OCI-LY1 (cell line): ENCODE measurements around the gene KLHL6.
A peak's percentile ranks its signal among the peaks of the same experiment; 100 is the strongest.

Experiments used
- H2AFZ ChIP-seq: fragments of 200-600 bp; sonication (generic), shearing (Covaris generic); 2 replicates; pipeline ENCODE4 v1.6.0; 2014; ENCODE audit warnings: antibody characterized with exemption, mild to moderate bottlenecking, low read length
- H3F3A ChIP-seq: fragments of 200-600 bp; sonication (generic), shearing (Covaris generic); 2 replicates; pipeline ENCODE4 v1.6.0; 2014; ENCODE audit warnings: mild to moderate bottlenecking, antibody characterized with exemption, low read length, moderate library complexity; ENCODE audit not compliant: insufficient read depth
- H3K27ac ChIP-seq: fragments of 200-600 bp; sonication (generic); 2 replicates; pipeline ENCODE4 v1.5.1; 2014; ENCODE audit warnings: low read length, mixed run types, mild to moderate bottlenecking, low read depth; ENCODE audit not compliant: poor library complexity, severe bottlenecking
- H3K27me3 ChIP-seq: fragments of 200-600 bp; sonication (generic); 2 replicates; pipeline ENCODE4 v1.6.0; 2014; ENCODE audit warnings: antibody characterized with exemption, mild to moderate bottlenecking, low read length, moderate library complexity; ENCODE audit not compliant: insufficient read depth
- H3K36me3 ChIP-seq: fragments of 200-600 bp; sonication (generic); 2 replicates; pipeline ENCODE4 v1.6.1; 2014; ENCODE audit warnings: mild to moderate bottlenecking, antibody characterized with exemption, low read length, moderate library complexity, mixed read lengths; ENCODE audit not compliant: insufficient read depth
- H3K4me1 ChIP-seq: fragments of 200-600 bp; sonication (generic); 2 replicates; pipeline ENCODE4 v1.5.1; 2014; ENCODE audit warnings: mild to moderate bottlenecking, low read length, moderate library complexity; ENCODE audit not compliant: insufficient read depth, severe bottlenecking
- H3K4me2 ChIP-seq: fragments of 200-600 bp; sonication (generic), shearing (Covaris generic); 2 replicates; pipeline ENCODE4 v1.6.1; 2014; ENCODE audit warnings: low read length
- H3K4me3 ChIP-seq: fragments of 200-600 bp; sonication (generic); 2 replicates; pipeline ENCODE4 v1.5.1; 2014; ENCODE audit warnings: low read length, low read depth, mild to moderate bottlenecking, mixed read lengths; ENCODE audit not compliant: poor library complexity, severe bottlenecking
- H3K79me2 ChIP-seq: fragments of 200-600 bp; shearing (Covaris generic); 2 replicates; pipeline ENCODE4 v1.6.1; 2016; ENCODE audit warnings: mixed run types, low read length, mixed read lengths; ENCODE audit not compliant: insufficient read depth
- H3K9ac ChIP-seq: fragments of 200-600 bp; sonication (generic), shearing (Covaris generic); 2 replicates; pipeline ENCODE4 v1.6.1; 2014; ENCODE audit warnings: mild to moderate bottlenecking, low read length, mixed read lengths
- H3K9me2 ChIP-seq: fragments of 200-600 bp; sonication (generic), shearing (Covaris generic); 2 replicates; pipeline ENCODE4 v1.6.1; 2014; ENCODE audit warnings: low read depth, mild to moderate bottlenecking, low read length, mixed read lengths
- H3K9me3 ChIP-seq: fragments of 200-600 bp; shearing (Covaris generic); 2 replicates; pipeline ENCODE4 v1.6.1; 2014; ENCODE audit warnings: low read length, mixed read lengths
- H4K20me1 ChIP-seq: fragments of 200-600 bp; sonication (generic), shearing (Covaris generic); 2 replicates; pipeline ENCODE4 v1.6.0; 2016; ENCODE audit warnings: mild to moderate bottlenecking, low read length; ENCODE audit not compliant: insufficient read depth
- EZH2 ChIP-seq: fragments of 200-600 bp; sonication (generic), shearing (Covaris generic); IDR thresholded peaks from 2 replicates; pipeline ENCODE4 v1.8.0; 2017; ENCODE audit warnings: borderline replicate concordance, mixed run types, mild to moderate bottlenecking, antibody characterized with exemption, low read length, moderate library complexity, mixed read lengths
- TF ChIP-seq, protein P1 (sequence below): fragments of 200-600 bp; sonication (generic), shearing (Covaris generic); IDR thresholded peaks from 2 replicates; pipeline ENCODE4 v1.5.1; 2017; ENCODE audit warnings: mild to moderate bottlenecking, antibody characterized with exemption, low read length, moderate library complexity, mixed read lengths

KLHL6 gene

DNA sequence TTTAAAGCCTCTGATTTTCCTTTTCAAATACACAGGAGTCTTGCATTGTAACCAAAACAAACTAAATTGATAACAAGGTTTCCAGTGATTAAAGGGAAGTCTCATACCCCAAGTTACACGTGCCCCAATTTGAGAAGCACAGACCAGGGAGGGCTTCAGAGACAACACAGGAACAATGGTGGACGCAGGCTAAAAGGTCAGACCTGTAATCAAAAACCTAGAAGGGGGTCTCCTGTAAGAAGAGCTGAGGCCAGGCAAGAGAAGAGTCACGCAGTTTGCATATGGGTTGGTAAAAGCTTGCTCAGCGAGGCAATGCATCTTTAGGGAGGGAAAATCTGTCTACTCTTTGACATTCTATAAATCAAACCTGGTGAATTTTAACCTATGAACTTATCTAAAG, 68.5 kb downstream of the KLHL6 start:
- Histone ChIP-seq H3K79me2 (no peaks in the 10 kb centered on the region), H3K36me3 (peaks cover 45% of the 10 kb centered on the region), H3K9me3 (no peaks in the 10 kb centered on the region), H2AFZ (no peak overlapping the region), H4K20me1 (no peaks in the 10 kb centered on the region), H3K27me3 (no peaks in the 10 kb centered on the region), H3K4me2 (no peak overlapping the region), H3F3A (no peaks in the 10 kb centered on the region), H3K4me3 (no peak overlapping the region), H3K27ac (peak overlapping the region; percentile 19), H3K9me2 (no peaks in the 10 kb centered on the region), H3K4me1 (peaks cover 52% of the 10 kb centered on the region), H3K9ac (no peak overlapping the region)
- TF ChIP-seq, protein P1, sequence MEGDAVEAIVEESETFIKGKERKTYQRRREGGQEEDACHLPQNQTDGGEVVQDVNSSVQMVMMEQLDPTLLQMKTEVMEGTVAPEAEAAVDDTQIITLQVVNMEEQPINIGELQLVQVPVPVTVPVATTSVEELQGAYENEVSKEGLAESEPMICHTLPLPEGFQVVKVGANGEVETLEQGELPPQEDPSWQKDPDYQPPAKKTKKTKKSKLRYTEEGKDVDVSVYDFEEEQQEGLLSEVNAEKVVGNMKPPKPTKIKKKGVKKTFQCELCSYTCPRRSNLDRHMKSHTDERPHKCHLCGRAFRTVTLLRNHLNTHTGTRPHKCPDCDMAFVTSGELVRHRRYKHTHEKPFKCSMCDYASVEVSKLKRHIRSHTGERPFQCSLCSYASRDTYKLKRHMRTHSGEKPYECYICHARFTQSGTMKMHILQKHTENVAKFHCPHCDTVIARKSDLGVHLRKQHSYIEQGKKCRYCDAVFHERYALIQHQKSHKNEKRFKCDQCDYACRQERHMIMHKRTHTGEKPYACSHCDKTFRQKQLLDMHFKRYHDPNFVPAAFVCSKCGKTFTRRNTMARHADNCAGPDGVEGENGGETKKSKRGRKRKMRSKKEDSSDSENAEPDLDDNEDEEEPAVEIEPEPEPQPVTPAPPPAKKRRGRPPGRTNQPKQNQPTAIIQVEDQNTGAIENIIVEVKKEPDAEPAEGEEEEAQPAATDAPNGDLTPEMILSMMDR = no peak
- no peak for TF ChIP-seq EZH2

DNA sequence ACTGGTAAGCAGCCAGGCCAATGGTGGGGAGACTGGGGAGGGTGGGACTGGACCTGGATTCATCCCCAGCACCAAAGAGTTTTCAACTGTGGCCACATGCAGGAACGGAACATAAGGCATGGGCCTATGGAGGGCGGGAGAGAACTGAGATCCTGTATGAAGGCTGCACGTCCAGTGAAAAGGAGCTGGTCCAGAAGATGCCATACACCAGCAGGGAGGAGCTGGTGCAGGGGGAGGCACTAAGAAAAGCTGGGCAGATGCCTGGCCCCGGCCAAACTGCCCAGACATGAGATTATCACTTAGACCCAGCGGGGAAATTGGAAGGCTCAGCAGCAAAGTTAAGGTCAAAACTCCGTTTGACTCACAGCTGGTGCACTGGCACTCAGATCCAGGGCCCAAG, 69.0 kb downstream of the KLHL6 start:
- Histone ChIP-seq H3K9me2 (no peaks in the 10 kb centered on the region), H3K27me3 (no peaks in the 10 kb centered on the region), H3K79me2 (no peaks in the 10 kb centered on the region), H3F3A (no peaks in the 10 kb centered on the region), H3K9me3 (no peaks in the 10 kb centered on the region), H2AFZ (no peak overlapping the region), H3K9ac (no peak overlapping the region), H3K4me1 (peaks cover 52% of the 10 kb centered on the region), H3K4me2 (no peak overlapping the region), H3K27ac (peak overlapping the region; percentile 19), H4K20me1 (no peaks in the 10 kb centered on the region), H3K4me3 (no peak overlapping the region), H3K36me3 (peaks cover 40% of the 10 kb centered on the region)
- no peak for TF ChIP-seq EZH2
- TF ChIP-seq, protein P1 = no peak

DNA sequence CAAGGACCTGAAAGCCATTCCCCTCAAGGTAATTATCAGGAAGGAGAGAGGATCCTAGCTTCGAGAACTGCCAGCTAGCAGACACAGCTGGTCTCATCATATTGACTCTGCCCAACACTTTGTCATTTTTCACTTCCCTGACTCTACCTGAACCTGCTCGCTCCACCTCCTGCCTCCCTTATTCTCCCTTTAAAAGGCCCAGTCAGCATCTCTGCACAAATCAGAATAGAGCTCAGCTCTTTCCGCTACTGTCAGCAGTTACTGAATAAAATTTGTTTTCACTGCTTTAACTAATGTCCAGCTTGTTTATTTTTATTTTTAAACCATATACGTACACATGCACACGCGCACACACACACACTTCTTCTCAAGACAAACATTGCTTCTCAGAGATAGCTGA, 69.9 kb downstream of the KLHL6 start:
- Histone ChIP-seq H3F3A (no peaks in the 10 kb centered on the region), H3K79me2 (no peaks in the 10 kb centered on the region), H2AFZ (no peak overlapping the region), H3K36me3 (peaks cover 31% of the 10 kb centered on the region), H3K4me1 (peaks cover 47% of the 10 kb centered on the region), H3K9me2 (no peaks in the 10 kb centered on the region), H3K27me3 (no peaks in the 10 kb centered on the region), H3K27ac (peak overlapping the region; percentile 59), H3K4me3 (no peak overlapping the region), H3K4me2 (no peak overlapping the region), H3K9me3 (no peaks in the 10 kb centered on the region), H3K9ac (no peak overlapping the region), H4K20me1 (no peaks in the 10 kb centered on the region)
- no peak for TF ChIP-seq EZH2
- TF ChIP-seq, protein P1 = no peak
